HG02981 (cell line): ENCODE measurements around the gene ADAP1.
"Not testable (repeated sequence)": the region's sequence is repeated elsewhere in the genome, so short reads cannot be mapped to it uniquely, and the experiment has no call there.

Experiments
- ATAC-seq: cut with Tn5 transposase; IDR thresholded peaks from one replicate; pipeline ENCODE4 v1.9.1; 2021; ENCODE audit warnings: mild to moderate bottlenecking, moderate library complexity; ENCODE audit not compliant: unreplicated experiment

Gene ADAP1

GRCh38 chr7:954330-955238 lies at the start of gene ADAP1:
ADAP1 (minus strand) TSS chr7:954680; CDS start chr7:954477, 203 bp downstream.
- peak; percentile 52 for ATAC-seq

DNA sequence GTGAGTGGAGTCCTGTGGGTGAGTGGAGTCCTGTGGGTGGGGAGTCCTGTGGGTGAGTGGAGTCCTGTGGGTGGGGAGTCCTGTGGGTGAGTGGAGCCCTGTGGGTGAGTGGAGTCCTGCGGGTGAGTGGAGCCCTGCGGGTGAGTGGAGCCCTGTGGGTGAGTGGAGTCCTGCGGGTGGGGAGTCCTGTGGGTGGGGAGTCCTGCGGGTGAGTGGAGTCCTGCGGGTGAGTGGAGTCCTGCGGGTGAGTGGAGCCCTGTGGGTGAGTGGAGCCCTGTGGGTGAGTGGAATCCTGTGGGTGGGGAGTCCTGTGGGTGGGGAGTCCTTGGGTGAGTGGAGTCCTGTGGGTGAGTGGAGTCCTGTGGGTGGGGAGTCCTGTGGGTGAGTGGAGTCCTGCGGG lies 48.0 kb upstream of the ADAP1 start:
- not testable (repeated sequence) for ATAC-seq

- ATAC-seq: not testable (repeated sequence)
Observed at GRCh38 chr7:1002026-1002425, 47.5 kb upstream of the ADAP1 start.

DNA sequence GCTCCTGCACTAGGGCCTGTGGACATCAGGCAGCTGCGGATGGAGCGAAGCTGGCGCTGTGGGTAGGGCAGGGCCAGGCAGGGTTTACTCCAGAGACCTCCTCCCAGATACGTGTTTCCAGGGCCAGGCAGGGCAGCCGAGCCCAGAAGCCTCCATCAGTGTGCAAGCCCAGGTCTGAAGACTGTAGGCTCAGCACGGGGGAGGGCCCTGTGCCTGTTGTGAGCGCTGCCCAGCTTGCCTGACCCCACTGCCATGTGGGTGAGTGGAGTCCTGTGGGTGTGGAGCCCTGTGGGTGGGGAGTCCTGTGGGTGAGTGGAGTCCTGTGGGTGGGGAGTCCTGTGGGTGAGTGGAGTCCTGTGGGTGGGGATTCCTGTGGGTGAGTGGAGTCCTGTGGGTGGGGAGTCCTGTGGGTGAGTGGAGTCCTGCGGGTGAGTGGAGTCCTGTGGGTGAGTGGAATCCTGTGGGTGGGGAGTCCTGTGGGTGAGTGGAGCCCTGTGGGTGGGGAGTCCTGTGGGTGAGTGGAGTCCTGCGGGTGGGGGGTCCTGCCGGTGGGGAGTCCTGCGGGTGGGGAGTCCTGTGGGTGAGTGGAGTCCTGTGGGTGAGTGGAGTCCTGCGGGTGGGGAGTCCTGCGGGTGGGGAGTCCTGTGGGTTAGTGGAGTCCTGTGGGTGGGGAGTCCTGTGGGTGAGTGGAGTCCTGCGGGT lies 46.7 kb upstream of the ADAP1 start:
- not testable (repeated sequence) for ATAC-seq

DNA sequence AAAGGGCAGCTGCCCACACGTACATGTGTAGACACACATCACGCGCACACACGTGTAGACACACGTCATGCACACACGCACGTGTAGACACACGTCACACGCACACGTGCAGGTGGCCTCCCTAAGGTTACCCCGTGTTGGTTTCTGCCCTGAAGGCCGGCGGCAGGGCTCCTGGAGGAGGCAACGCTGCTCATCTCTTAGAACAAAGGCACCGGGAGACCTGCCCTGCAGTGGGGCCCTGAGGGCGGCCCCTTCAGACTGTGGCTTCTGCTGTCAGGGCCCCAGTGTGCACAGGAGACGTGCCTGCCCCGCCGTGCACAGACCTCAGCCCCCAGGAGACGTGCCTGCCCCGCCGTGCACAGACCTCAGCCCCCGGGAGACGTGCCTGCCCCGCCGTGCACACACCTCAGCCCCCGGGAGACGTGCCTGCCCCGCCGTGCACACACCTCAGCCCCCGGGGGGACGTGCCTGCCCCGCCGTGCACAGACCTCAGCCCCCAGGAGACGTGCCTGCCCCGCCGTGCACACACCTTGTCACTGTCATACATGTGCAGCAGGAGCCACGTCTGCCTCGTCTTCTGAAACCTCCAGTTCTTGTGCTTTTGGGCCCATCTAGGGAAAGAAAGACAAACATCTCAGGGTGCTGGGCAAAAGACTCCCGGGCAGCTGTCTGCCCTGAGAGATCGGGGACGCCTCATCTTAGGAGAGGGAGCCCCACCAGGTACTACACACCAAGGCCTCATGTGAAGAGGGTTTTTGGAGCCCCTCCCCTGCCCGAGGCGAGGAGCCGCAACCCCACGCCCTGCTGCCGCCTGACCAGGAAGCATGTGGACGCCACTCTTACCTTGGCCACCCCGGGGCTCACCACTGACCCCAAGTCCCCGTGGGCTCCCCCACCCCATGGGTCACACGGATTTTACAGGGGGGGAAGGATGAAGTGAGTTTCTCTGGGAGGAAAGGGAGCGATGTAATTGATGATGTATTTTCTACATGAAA lies 45.8 kb upstream of the ADAP1 start:
- ATAC-seq: no peak

GRCh38 chr7:999149-999879 lies 44.8 kb upstream of the ADAP1 start:
- no peak for ATAC-seq

- no peak for ATAC-seq
Observed at GRCh38 chr7:997404-998395, 43.2 kb upstream of the ADAP1 start.

GRCh38 chr7:996079-996872 lies 41.8 kb upstream of the ADAP1 start:
- ATAC-seq: no peak

DNA sequence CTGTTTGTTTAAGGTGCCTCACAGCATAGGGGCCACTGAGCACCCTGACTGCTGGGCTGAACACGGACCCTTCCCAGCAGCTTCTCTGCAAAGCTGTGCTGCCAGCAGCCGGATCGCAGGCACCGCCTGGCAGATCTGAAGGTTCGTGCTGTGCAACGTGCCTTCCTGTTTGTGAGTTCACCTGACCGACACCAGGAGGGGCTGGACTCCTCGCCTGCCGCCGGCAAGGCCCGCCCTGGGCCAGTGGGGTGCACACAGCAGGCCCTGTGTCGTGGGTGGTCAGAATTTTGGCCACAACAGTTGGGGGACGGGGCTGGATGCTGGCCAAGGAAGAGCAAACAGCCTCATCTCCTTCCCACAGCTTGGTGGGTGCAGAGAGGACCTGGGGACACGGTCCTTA lies 41.1 kb upstream of the ADAP1 start:
- ATAC-seq: no peak

- no peak for ATAC-seq
Observed at GRCh38 chr7:994592-995308, 40.3 kb upstream of the ADAP1 start.

GRCh38 chr7:992709-993607 lies 38.5 kb upstream of the ADAP1 start:
- ATAC-seq: peak; percentile 85

DNA sequence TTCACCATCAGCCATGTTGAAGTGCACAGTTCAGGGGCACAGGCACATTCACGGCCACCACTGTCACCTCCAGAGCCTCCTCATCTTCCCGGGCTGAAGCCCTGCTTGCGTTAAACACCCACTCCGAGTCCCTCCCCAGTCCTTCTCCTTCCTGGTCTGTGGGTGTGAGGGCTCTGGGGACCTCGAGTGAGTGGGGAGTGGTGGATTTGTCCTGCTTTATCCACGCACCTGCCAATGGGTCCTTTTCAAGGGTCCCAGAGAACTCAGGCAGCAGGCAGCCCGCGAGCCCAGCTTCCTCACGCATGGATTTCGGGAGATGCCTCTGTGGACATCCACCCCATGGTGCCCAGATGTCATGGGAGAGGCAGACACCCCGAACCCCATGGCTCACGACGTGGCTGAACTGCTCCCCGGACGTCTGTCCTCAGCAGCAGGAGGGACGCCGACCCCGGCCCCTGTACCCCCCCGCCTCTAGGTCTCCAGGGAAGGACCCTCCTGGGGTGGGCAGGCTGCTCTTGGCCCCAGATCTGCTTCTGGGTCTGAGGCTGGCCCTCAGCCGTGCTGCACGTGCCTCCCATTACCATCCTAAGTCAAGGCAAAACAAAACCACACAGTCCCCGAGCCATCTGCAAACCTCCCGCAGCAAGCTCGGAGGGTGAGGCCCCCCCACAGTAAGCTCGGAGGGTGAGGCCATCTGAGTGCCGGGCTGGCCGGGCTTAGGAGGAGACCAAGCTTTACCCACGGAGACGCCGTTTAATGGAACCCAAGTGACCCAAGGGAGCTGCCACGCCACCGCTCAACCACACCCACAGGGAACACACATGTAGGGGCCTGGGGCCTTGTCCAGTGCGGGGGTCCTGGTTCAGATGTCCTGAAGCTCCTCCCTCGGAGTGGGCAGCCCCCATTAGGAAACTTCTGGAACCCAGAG lies 37.5 kb upstream of the ADAP1 start:
- ATAC-seq: no peak

DNA sequence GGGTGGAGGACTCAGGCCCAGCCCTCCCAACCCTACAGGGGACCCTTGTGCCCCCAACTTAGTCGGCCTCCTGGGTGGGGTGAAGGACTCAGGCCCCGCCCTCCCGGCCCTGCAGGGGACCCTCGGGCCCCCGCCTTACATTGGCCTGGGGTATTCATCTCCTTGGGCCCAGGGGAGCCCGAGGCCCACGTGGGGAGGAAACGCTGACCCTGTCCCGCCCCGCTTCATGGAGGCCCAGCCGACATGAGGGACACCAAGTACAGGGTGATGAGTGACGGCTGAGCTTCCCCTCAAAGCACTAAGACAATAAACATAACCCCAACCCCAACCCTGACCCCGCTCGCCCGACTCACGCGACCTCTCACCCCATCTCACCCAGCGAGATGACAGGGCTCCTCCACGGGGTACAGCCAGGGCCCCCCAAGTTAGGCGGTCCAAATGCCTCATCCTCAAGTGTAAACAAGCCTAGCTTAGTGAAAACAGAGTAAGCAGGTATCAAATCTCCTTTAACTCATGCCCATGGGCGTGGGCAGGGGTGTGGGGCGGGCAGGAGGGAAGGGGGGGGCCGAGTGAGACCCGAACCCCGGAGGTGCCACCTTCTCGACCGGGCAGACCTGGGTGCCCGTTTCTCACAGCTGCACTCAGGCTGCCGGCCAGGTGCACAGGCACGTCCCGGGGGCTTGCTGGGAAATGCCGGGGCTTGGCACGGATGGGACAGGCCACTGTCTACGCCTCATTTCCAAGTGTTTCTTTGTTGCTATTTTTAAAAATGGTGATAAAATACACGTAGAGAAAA lies 36.7 kb upstream of the ADAP1 start:
- no peak for ATAC-seq

DNA sequence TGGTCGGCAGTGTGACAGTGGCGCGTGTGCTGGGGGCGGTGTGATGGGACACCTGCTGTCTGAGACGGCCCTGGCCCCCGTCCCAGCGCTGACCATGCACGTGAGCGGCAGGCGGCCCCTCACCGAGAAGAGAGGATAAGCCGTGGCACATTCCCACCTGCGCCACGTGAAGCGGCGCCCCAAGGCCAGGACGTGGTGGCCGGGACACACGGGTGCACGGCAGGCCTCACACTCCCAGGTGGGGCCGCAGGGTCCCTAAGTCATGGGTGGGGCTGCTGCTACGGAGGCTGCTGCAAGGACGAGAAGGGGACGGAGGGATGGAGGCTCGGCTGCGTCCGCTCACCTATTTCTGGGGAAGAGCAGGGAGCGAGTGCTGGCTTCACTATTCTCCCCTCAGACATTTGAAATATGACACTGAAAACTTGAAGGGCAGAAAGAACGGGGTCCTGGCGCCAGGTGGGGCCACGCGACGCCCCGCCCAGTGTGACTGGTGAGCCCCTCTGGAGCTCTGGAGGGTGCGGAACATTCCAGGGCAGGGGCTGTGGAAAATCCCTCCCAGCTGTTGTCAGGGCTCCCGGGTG lies 36.0 kb upstream of the ADAP1 start:
- no peak for ATAC-seq
